GM23248 (cell line): ENCODE results near the gene TWSG1.

Source experiments
- EZH2 ChIP-seq: fragments of 200-600 bp; sonication (generic); IDR thresholded peaks from 2 replicates; pipeline ENCODE4 v1.6.1; 2018; ENCODE audit warnings: antibody characterized with exemption, mild to moderate bottlenecking; ENCODE audit not compliant: insufficient read depth, poor library complexity, severe bottlenecking
- EZH2phosphoT487 ChIP-seq: fragments of 200-600 bp; sonication (generic); IDR thresholded peaks from 2 replicates; pipeline ENCODE4 v1.6.1; 2018; ENCODE audit warnings: antibody characterized with exemption, moderate library complexity, mild to moderate bottlenecking, low read depth; ENCODE audit not compliant: insufficient read depth

DNA sequence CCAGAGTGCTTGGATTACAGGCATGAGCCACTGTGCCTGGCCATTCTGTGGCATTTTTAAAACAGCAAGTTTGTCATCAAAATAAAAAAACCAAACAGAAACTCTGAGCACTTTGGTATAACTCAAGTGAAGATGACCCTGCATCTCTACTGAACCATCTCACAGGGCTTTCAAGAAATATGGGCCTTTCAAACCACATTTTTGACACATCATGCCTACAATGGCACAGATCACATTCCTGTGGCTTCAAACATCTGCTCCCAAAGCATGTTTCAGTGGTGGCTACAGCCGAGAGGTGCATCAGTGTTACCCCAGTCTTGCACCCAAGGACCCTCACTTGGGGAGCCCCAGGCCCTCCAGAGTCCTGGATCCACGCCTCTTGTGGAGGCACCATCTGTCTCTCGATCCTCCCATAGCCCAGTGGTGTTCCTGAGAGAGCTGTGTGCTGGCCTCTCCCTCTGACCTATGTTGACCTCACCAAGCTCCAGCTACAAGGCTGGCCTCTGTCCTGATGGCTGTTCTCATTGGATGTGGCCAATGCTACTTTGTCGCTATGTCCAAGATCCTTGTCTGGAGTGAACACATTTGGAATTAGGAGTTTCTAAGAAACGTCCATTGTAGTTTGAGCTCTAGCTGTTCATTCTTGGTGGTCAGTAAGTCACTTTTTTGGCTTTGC lies 85.5 kb downstream of the TWSG1 start:
- TF ChIP-seq EZH2 (no peak), EZH2phosphoT487 (no peak)
